ENCODE data around the gene NFYC. TPM values are rescaled to one million over a fixed set of nuclear protein-coding genes. Genes with fewer than 3 reads are reported as not detected.

NFYC gene
- total and polyA plus RNA-seq, 7 experiments from 2014 or later, result 36.2 to 88.5 (median 63.4) TPM

GRCh38 chr1:40783001-40783905 is 91.7 kb downstream of the NFYC start, which contains the start of gene KCNQ4:
TSS of gene KCNQ4 (plus strand) at chr1:40783787. CDS start at chr1:40784094, 307 bp downstream.
- no peaks in the 10 kb centered on the region for H3K9me3 ChIP-seq (ENCODE audit: control insufficient read depth in 2 of 3, low read length in 3 of 3)
- POLR2A ChIA-PET, result interaction anchor here (0.7 kb wide), 1 partner anchor 9 kb away, joined by 3 read pairs; no protein-coding TSS in a partner anchor
- H3K4me3 ChIP-seq (ENCODE audit: low read length), result no peak within 1 kb of the TSS
- H3K4me1 Mint-ChIP-seq, result peaks cover 0 to 19% (median 6%) of the 10 kb centered on the region in 7 donors
- peaks cover 0 to 5% of the 10 kb centered on the region in 2 donors for H3K4me1 ChIP-seq (ENCODE audit: control insufficient read depth in 2 of 2, insufficient read depth in 2 of 2, low read length in 2 of 2)
- H3K27me3 Mint-ChIP-seq, result peaks cover 14 to 37% (median 30%) of the 10 kb centered on the region in 5 donors
- H3K27ac ChIP-seq (ENCODE audit: low read depth, low read length), result no peak within 1 kb of the TSS
- H3K36me3 ChIP-seq (ENCODE audit: control insufficient read depth in 2 of 3, insufficient read depth in 3 of 3, low read length in 3 of 3), result no peaks in the 10 kb centered on the region
- H3K36me3 Mint-ChIP-seq, result peaks cover 0 to 7% (median 3%) of the 10 kb centered on the region in 5 donors
- peaks cover 0 to 8% of the 10 kb centered on the region in 2 donors for H3K27me3 ChIP-seq (ENCODE audit: control insufficient read depth in 2 of 2, insufficient read depth in 2 of 2, low read length in 2 of 2)
- H3K4me3 Mint-ChIP-seq, result peak within 1 kb of the TSS; percentile 67 to 89 (median 80)
- CTCF ChIA-PET, result no interaction called here
- ATAC-seq (peak; percentile 34), DNase-seq (peak in 2 of 9 donors; percentile 4 to 49)
- intact Hi-C loops (cut with micrococcal nuclease), result no loop called here
- peak within 1 kb of the TSS in 4 of 9 donors; percentile 45 to 82 (median 62) for H3K27ac Mint-ChIP-seq
- H3K9me3 Mint-ChIP-seq, result peaks cover 0 to 2% (median 0%) of the 10 kb centered on the region in 11 donors

- peak overlapping the region in 1 of 9 donors; percentile 45 for H3K27ac Mint-ChIP-seq
- H3K27me3 Mint-ChIP-seq, result peaks cover 14 to 38% (median 30%) of the 10 kb centered on the region in 5 donors
- Histone ChIP-seq H3K4me1 (ENCODE audit: control insufficient read depth in 2 of 2, insufficient read depth in 2 of 2, low read length in 2 of 2) (peaks cover 0 to 5% of the 10 kb centered on the region in 2 donors), H3K9me3 (ENCODE audit: control insufficient read depth in 2 of 3, low read length in 3 of 3) (no peaks in the 10 kb centered on the region), H3K4me3 (ENCODE audit: low read length) (no peak overlapping the region), H3K36me3 (ENCODE audit: control insufficient read depth in 2 of 3, insufficient read depth in 3 of 3, low read length in 3 of 3) (no peaks in the 10 kb centered on the region), H3K27ac (ENCODE audit: low read depth, low read length) (no peak overlapping the region), H3K27me3 (ENCODE audit: control insufficient read depth in 2 of 2, insufficient read depth in 2 of 2, low read length in 2 of 2) (peaks cover 0 to 8% of the 10 kb centered on the region in 2 donors)
- peaks cover 0 to 16% (median 6%) of the 10 kb centered on the region in 7 donors for H3K4me1 Mint-ChIP-seq
- ATAC-seq (no peak), DNase-seq (no peak)
- intact Hi-C loops (cut with micrococcal nuclease), result no loop called here
- H3K4me3 Mint-ChIP-seq, result peak overlapping the region; percentile 4 to 86 (median 71)
- peaks cover 0 to 4% (median 0%) of the 10 kb centered on the region in 5 donors for H3K36me3 Mint-ChIP-seq
- H3K9me3 Mint-ChIP-seq, result peaks cover 0 to 2% (median 0%) of the 10 kb centered on the region in 11 donors
- POLR2A ChIA-PET, result no interaction called here
- CTCF ChIA-PET, result no interaction called here
These were observed 92.8 kb downstream of the NFYC start for GRCh38 chr1:40784141-40784770.

GRCh38 chr1:40784771-40785151 is 93.3 kb downstream of the NFYC start:
- Mint-ChIP-seq H3K36me3 (peaks cover 0 to 4% (median 0%) of the 10 kb centered on the region in 5 donors), H3K27ac (peak overlapping the region in 1 of 9 donors; percentile 45), H3K27me3 (peaks cover 14 to 38% (median 30%) of the 10 kb centered on the region in 5 donors), H3K4me3 (peak overlapping the region in 9 of 10 donors; percentile 44 to 86 (median 73)), H3K4me1 (peaks cover 0 to 16% (median 6%) of the 10 kb centered on the region in 7 donors), H3K9me3 (peaks cover 0 to 2% (median 0%) of the 10 kb centered on the region in 11 donors)
- Histone ChIP-seq H3K27ac (ENCODE audit: low read depth, low read length) (no peak overlapping the region), H3K27me3 (ENCODE audit: control insufficient read depth in 2 of 2, insufficient read depth in 2 of 2, low read length in 2 of 2) (peaks cover 0 to 8% of the 10 kb centered on the region in 2 donors), H3K9me3 (ENCODE audit: control insufficient read depth in 2 of 3, low read length in 3 of 3) (no peaks in the 10 kb centered on the region), H3K4me1 (ENCODE audit: control insufficient read depth in 2 of 2, insufficient read depth in 2 of 2, low read length in 2 of 2) (peaks cover 0 to 5% of the 10 kb centered on the region in 2 donors), H3K4me3 (ENCODE audit: low read length) (no peak overlapping the region), H3K36me3 (ENCODE audit: control insufficient read depth in 2 of 3, insufficient read depth in 3 of 3, low read length in 3 of 3) (no peaks in the 10 kb centered on the region)
- POLR2A ChIA-PET, result no interaction called here
- CTCF ChIA-PET, result interaction anchor here (1.4 kb wide), 1 partner anchor 11 kb away, joined by 3 read pairs; no protein-coding TSS in a partner anchor
- intact Hi-C loops (cut with micrococcal nuclease), result no loop called here
- peak; percentile 8 for ATAC-seq
- DNase-seq, result no peak

GRCh38 chr1:40785446-40785845 is 93.9 kb downstream of the NFYC start:
- CTCF ChIA-PET, result interaction anchor here (1.4 kb wide), 1 partner anchor 11 kb away, joined by 3 read pairs; no protein-coding TSS in a partner anchor
- peaks cover 0 to 8% of the 10 kb centered on the region in 2 donors for H3K27me3 ChIP-seq (ENCODE audit: control insufficient read depth in 2 of 2, insufficient read depth in 2 of 2, low read length in 2 of 2)
- no peak overlapping the region for H3K27ac ChIP-seq (ENCODE audit: low read depth, low read length)
- intact Hi-C loops (cut with micrococcal nuclease), result no loop called here
- Mint-ChIP-seq H3K27ac (peak overlapping the region in 1 of 9 donors; percentile 58), H3K4me1 (peaks cover 0 to 16% (median 6%) of the 10 kb centered on the region in 7 donors), H3K4me3 (peak overlapping the region in 9 of 10 donors; percentile 16 to 86 (median 49)), H3K27me3 (peaks cover 14 to 42% (median 30%) of the 10 kb centered on the region in 5 donors), H3K36me3 (peaks cover 0 to 4% (median 0%) of the 10 kb centered on the region in 5 donors), H3K9me3 (peaks cover 0 to 2% (median 0%) of the 10 kb centered on the region in 11 donors)
- H3K9me3 ChIP-seq (ENCODE audit: control insufficient read depth in 2 of 3, low read length in 3 of 3), result no peaks in the 10 kb centered on the region
- no peaks in the 10 kb centered on the region for H3K36me3 ChIP-seq (ENCODE audit: control insufficient read depth in 2 of 3, insufficient read depth in 3 of 3, low read length in 3 of 3)
- peaks cover 0 to 5% of the 10 kb centered on the region in 2 donors for H3K4me1 ChIP-seq (ENCODE audit: control insufficient read depth in 2 of 2, insufficient read depth in 2 of 2, low read length in 2 of 2)
- POLR2A ChIA-PET, result no interaction called here
- DNase-seq (no peak), ATAC-seq (no peak)
- no peak overlapping the region for H3K4me3 ChIP-seq (ENCODE audit: low read length)

GRCh38 chr1:40786171-40786994 is 94.9 kb downstream of the NFYC start:
- Mint-ChIP-seq H3K36me3 (peaks cover 0 to 4% (median 0%) of the 10 kb centered on the region in 5 donors), H3K9me3 (peaks cover 0 to 2% (median 0%) of the 10 kb centered on the region in 11 donors), H3K4me1 (peaks cover 0 to 16% (median 6%) of the 10 kb centered on the region in 7 donors), H3K27ac (no peak overlapping the region), H3K4me3 (no peak overlapping the region), H3K27me3 (peaks cover 14 to 42% (median 30%) of the 10 kb centered on the region in 5 donors)
- Histone ChIP-seq H3K4me3 (ENCODE audit: low read length) (no peak overlapping the region), H3K4me1 (ENCODE audit: control insufficient read depth in 2 of 2, insufficient read depth in 2 of 2, low read length in 2 of 2) (peaks cover 0 to 5% of the 10 kb centered on the region in 2 donors), H3K9me3 (ENCODE audit: control insufficient read depth in 2 of 3, low read length in 3 of 3) (no peaks in the 10 kb centered on the region), H3K27me3 (ENCODE audit: control insufficient read depth in 2 of 2, insufficient read depth in 2 of 2, low read length in 2 of 2) (peaks cover 0 to 8% of the 10 kb centered on the region in 2 donors), H3K36me3 (ENCODE audit: control insufficient read depth in 2 of 3, insufficient read depth in 3 of 3, low read length in 3 of 3) (no peaks in the 10 kb centered on the region), H3K27ac (ENCODE audit: low read depth, low read length) (no peak overlapping the region)
- ATAC-seq (no peak), DNase-seq (no peak)
- CTCF ChIA-PET, result interaction anchor here (0.6 to 1.4 kb wide), 2 partner anchors 11 to 12 kb away, joined by 3 to 5 read pairs; no protein-coding TSS in a partner anchor
- POLR2A ChIA-PET, result interaction anchor here (1.3 kb wide), 1 partner anchor 9 kb away, joined by 3 read pairs; no protein-coding TSS in a partner anchor
- intact Hi-C loops (cut with micrococcal nuclease), result no loop called here
